GM23338 (cell line): ENCODE data around the gene CYBC1. TPM values are rescaled to one million over a fixed set of nuclear protein-coding genes. Genes with fewer than 3 reads are reported as not detected.

Experiments
- ATAC-seq: fragments of 200-7000 bp; cut with Tn5 transposase; 3 replicates; pipeline ENCODE4 v1.9.1; 2020
- DNase-seq: peaks from one replicate; pipeline ENCODE4 v3.0.0-alpha.2; 2015; ENCODE audit warnings: low spot score
- H2AFZ ChIP-seq: fragments of 200-600 bp; sonication (generic); 2 replicates; pipeline ENCODE4 v1.8.0; 2016; ENCODE audit warnings: antibody characterized with exemption, mild to moderate bottlenecking, moderate library complexity
- H3F3A ChIP-seq: fragments of 200-600 bp; sonication (generic); replicated peaks from 2 replicates; pipeline ENCODE4 v1.8.0; 2017; ENCODE audit warnings: antibody characterized with exemption, mixed run types, low read depth
- H3K27ac ChIP-seq: fragments of 200-600 bp; sonication (generic); 2 replicates; pipeline ENCODE4 v1.6.1; 2016; ENCODE audit warnings: low read depth
- H3K27me3 ChIP-seq: fragments of 200-600 bp; sonication (generic); 2 replicates; pipeline ENCODE4 v1.8.0; 2016; ENCODE audit warnings: mild to moderate bottlenecking, mixed run types, moderate library complexity; ENCODE audit not compliant: insufficient read depth
- H3K36me3 ChIP-seq: fragments of 200-600 bp; sonication (generic); 2 replicates; pipeline ENCODE4 v1.8.0; 2016; ENCODE audit warnings: mild to moderate bottlenecking; ENCODE audit not compliant: insufficient read depth
- H3K4me1 ChIP-seq: fragments of 200-600 bp; sonication (generic); 2 replicates; pipeline ENCODE4 v1.8.0; 2016; ENCODE audit warnings: mild to moderate bottlenecking, moderate library complexity; ENCODE audit not compliant: insufficient read depth
- H3K4me2 ChIP-seq: fragments of 200-600 bp; sonication (generic); 2 replicates; pipeline ENCODE4 v1.7.1; 2017; ENCODE audit warnings: mixed run types
- H3K4me3 ChIP-seq: fragments of 200-600 bp; sonication (generic); 2 replicates; pipeline ENCODE4 v1.6.1; 2016; ENCODE audit warnings: mixed run types
- H3K79me2 ChIP-seq: fragments of 200-600 bp; sonication (generic); replicated peaks from 2 replicates; pipeline ENCODE4 v1.8.0; 2017; ENCODE audit warnings: mild to moderate bottlenecking; ENCODE audit not compliant: insufficient read depth
- H3K9me2 ChIP-seq: fragments of 200-600 bp; sonication (generic); 2 replicates; pipeline ENCODE4 v1.8.0; 2017; ENCODE audit not compliant: insufficient read depth
- H4K20me1 ChIP-seq: fragments of 200-600 bp; sonication (generic); replicated peaks from 2 replicates; pipeline ENCODE4 v1.8.0; 2017; ENCODE audit warnings: mild to moderate bottlenecking; ENCODE audit not compliant: insufficient read depth
- H3K27ac Mint-ChIP-seq: 2 replicates; pipeline ENCODE4 v1.8.0; 2020; ENCODE audit warnings: inconsistent platforms, mild to moderate bottlenecking, moderate library complexity, mixed read lengths
- H3K27me3 Mint-ChIP-seq: 3 replicates; pipeline ENCODE4 v1.8.0; 2022; ENCODE audit warnings: low read depth, mild to moderate bottlenecking, moderate library complexity, mixed read lengths, inconsistent platforms; ENCODE audit not compliant: insufficient read depth, poor library complexity
- H3K36me3 Mint-ChIP-seq: 3 replicates; pipeline ENCODE4 v1.8.0; 2021; ENCODE audit warnings: low read depth, mild to moderate bottlenecking, inconsistent platforms, moderate library complexity, mixed read lengths
- H3K4me1 Mint-ChIP-seq: 3 replicates; pipeline ENCODE4 v1.8.0; 2020; ENCODE audit warnings: mild to moderate bottlenecking, inconsistent platforms, mixed read lengths
- H3K4me3 Mint-ChIP-seq: 3 replicates; pipeline ENCODE4 v1.8.0; 2021; ENCODE audit warnings: moderate library complexity, mild to moderate bottlenecking, inconsistent platforms, mixed read lengths
- H3K9me3 Mint-ChIP-seq: 3 replicates; pipeline ENCODE4 v1.8.0; 2020; ENCODE audit warnings: moderate library complexity, mild to moderate bottlenecking, inconsistent platforms, mixed read lengths
- EZH2 ChIP-seq: fragments of 200-600 bp; sonication (generic); IDR thresholded peaks from one replicate; pipeline ENCODE4 v1.8.0; 2017; ENCODE audit warnings: antibody characterized with exemption, mild to moderate bottlenecking, low read depth; ENCODE audit not compliant: unreplicated experiment
- EZH2phosphoT487 ChIP-seq: fragments of 200-600 bp; sonication (generic); IDR thresholded peaks from one replicate; pipeline ENCODE4 v1.8.1; 2018; ENCODE audit warnings: antibody characterized with exemption; ENCODE audit not compliant: unreplicated experiment
- POLR2AphosphoS5 ChIP-seq: IDR thresholded peaks from 2 replicates; pipeline ENCODE4 v1.6.1; 2016; ENCODE audit warnings: antibody characterized with exemption, low read depth
- STAT1 ChIP-seq: IDR thresholded peaks from one replicate; pipeline ENCODE4 v1.6.1; 2016; ENCODE audit warnings: antibody characterized with exemption; ENCODE audit not compliant: unreplicated experiment
- ZNF331 ChIP-seq: fragments of 250-450 bp; sonication (Bioruptor Pico); IDR thresholded peaks from 2 replicates; pipeline ENCODE4 v1.5.0; 2020; ENCODE audit warnings: low read depth, mild to moderate bottlenecking, moderate library complexity
- polyA plus RNA-seq: library from polyadenylated mRNA; unstranded; fragments of >200 nt; fragmentation: Nextera tagmentation; extraction: Ambion mirVana; gene quantifications from 2 replicates; pipeline ENCODE4 v1.2.1, GENCODE V29; 2016
- total RNA-seq: library from RNA; depleted of rRNA; stranded (reverse); fragments of >200 nt; shearing (Covaris generic); gene quantifications from 2 replicates; pipeline ENCODE4 v1.2.3, GENCODE V29; 2014
- TF ChIP-seq, protein P1 (sequence below), 2 experiments: fragments of 200-600 bp in 1 of 2; sonication (generic) in 1 of 2; conservative IDR thresholded peaks; 2 replicates each; pipeline versions ENCODE4 v1.5.1 to v1.6.1; 2016 to 2017; ENCODE audit warnings: antibody characterized with exemption in 2 of 2, low read depth in 2 of 2, mild to moderate bottlenecking in 2 of 2, moderate library complexity in 1 of 2
- TF ChIP-seq, protein P2 (sequence below): IDR thresholded peaks from one replicate; pipeline ENCODE4 v1.6.1; 2018; ENCODE audit warnings: antibody characterized with exemption; ENCODE audit not compliant: unreplicated experiment
- TF ChIP-seq, protein P3 (sequence below): fragments of 250-450 bp; sonication (Bioruptor Pico); IDR thresholded peaks from 2 replicates; pipeline ENCODE4 v1.5.0; 2020; ENCODE audit warnings: mild to moderate bottlenecking, moderate library complexity
- TF ChIP-seq, protein P4 (sequence below): IDR thresholded peaks from 2 replicates; pipeline ENCODE4 v1.6.1; 2016; ENCODE audit warnings: antibody characterized with exemption

Gene CYBC1
- total and polyA plus RNA-seq, 2 experiments from 2014 or later, result 24.7 to 72.4 TPM

DNA sequence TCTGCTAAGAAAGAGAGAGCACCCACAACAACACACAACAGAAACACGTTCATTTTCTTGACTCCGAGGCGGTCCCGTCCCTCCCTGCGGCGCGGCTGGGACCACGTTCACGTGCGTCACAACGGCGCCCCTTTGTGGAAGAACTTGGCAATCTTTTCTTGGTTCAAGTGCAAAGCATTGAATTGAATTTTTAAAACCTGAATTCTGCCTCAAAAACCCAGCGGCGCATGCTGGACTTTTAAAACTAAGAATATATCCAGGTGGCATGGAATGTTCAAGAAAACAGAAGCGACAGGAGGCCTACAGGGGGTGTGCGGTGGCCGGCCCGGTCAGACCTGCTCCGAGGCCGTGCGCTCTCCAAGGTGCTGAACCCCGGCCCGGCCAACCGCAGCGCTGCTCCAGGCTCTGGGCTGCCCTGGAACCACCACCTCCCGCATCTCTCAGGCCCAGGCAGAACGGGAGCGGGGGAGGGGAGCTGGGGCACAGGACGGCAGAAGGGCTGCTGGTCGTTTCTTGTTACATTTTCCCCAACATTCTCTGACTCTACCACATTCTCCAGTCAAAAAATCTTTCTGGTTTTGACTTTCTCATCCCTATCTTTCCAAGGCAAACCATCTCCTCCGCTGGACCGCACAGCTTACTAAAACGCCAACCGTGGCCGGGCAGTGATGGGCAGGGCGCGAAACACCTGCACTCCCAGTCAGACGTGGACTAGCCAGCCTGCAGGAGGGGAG lies 35.8 kb downstream of the CYBC1 start:
- Mint-ChIP-seq H3K27ac (no peak overlapping the region), H3K27me3 (peaks cover 2% of the 10 kb centered on the region), H3K4me3 (peak overlapping the region; percentile 1; the same call in 1 of the 3 replicates), H3K36me3 (peaks cover 1% of the 10 kb centered on the region), H3K4me1 (peaks cover 13% of the 10 kb centered on the region), H3K9me3 (no peaks in the 10 kb centered on the region)
- no peaks in the 10 kb centered on the region for H3K27me3 ChIP-seq
- peak; percentile 85 for ATAC-seq
- peak; percentile 94 for DNase-seq
- H3K36me3 ChIP-seq, result no peaks in the 10 kb centered on the region
- no peaks in the 10 kb centered on the region; the same call in none of the 2 replicates for H3F3A ChIP-seq
- no peak overlapping the region for H3K27ac ChIP-seq
- H3K4me1 ChIP-seq, result peaks cover 19% of the 10 kb centered on the region
- H3K9me2 ChIP-seq, result no peaks in the 10 kb centered on the region
- no peak for TF ChIP-seq EZH2
- TF ChIP-seq, protein P1, sequence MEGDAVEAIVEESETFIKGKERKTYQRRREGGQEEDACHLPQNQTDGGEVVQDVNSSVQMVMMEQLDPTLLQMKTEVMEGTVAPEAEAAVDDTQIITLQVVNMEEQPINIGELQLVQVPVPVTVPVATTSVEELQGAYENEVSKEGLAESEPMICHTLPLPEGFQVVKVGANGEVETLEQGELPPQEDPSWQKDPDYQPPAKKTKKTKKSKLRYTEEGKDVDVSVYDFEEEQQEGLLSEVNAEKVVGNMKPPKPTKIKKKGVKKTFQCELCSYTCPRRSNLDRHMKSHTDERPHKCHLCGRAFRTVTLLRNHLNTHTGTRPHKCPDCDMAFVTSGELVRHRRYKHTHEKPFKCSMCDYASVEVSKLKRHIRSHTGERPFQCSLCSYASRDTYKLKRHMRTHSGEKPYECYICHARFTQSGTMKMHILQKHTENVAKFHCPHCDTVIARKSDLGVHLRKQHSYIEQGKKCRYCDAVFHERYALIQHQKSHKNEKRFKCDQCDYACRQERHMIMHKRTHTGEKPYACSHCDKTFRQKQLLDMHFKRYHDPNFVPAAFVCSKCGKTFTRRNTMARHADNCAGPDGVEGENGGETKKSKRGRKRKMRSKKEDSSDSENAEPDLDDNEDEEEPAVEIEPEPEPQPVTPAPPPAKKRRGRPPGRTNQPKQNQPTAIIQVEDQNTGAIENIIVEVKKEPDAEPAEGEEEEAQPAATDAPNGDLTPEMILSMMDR (conservative IDR thresholded peaks at IDR 0.05; ENCODE audit: low read depth in 2 of 2), result peak; percentile 74 to 90
- TF ChIP-seq STAT1, result no peak
- TF ChIP-seq, protein P2, sequence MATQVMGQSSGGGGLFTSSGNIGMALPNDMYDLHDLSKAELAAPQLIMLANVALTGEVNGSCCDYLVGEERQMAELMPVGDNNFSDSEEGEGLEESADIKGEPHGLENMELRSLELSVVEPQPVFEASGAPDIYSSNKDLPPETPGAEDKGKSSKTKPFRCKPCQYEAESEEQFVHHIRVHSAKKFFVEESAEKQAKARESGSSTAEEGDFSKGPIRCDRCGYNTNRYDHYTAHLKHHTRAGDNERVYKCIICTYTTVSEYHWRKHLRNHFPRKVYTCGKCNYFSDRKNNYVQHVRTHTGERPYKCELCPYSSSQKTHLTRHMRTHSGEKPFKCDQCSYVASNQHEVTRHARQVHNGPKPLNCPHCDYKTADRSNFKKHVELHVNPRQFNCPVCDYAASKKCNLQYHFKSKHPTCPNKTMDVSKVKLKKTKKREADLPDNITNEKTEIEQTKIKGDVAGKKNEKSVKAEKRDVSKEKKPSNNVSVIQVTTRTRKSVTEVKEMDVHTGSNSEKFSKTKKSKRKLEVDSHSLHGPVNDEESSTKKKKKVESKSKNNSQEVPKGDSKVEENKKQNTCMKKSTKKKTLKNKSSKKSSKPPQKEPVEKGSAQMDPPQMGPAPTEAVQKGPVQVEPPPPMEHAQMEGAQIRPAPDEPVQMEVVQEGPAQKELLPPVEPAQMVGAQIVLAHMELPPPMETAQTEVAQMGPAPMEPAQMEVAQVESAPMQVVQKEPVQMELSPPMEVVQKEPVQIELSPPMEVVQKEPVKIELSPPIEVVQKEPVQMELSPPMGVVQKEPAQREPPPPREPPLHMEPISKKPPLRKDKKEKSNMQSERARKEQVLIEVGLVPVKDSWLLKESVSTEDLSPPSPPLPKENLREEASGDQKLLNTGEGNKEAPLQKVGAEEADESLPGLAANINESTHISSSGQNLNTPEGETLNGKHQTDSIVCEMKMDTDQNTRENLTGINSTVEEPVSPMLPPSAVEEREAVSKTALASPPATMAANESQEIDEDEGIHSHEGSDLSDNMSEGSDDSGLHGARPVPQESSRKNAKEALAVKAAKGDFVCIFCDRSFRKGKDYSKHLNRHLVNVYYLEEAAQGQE, result peak; percentile 95
- TF ChIP-seq, protein P3, sequence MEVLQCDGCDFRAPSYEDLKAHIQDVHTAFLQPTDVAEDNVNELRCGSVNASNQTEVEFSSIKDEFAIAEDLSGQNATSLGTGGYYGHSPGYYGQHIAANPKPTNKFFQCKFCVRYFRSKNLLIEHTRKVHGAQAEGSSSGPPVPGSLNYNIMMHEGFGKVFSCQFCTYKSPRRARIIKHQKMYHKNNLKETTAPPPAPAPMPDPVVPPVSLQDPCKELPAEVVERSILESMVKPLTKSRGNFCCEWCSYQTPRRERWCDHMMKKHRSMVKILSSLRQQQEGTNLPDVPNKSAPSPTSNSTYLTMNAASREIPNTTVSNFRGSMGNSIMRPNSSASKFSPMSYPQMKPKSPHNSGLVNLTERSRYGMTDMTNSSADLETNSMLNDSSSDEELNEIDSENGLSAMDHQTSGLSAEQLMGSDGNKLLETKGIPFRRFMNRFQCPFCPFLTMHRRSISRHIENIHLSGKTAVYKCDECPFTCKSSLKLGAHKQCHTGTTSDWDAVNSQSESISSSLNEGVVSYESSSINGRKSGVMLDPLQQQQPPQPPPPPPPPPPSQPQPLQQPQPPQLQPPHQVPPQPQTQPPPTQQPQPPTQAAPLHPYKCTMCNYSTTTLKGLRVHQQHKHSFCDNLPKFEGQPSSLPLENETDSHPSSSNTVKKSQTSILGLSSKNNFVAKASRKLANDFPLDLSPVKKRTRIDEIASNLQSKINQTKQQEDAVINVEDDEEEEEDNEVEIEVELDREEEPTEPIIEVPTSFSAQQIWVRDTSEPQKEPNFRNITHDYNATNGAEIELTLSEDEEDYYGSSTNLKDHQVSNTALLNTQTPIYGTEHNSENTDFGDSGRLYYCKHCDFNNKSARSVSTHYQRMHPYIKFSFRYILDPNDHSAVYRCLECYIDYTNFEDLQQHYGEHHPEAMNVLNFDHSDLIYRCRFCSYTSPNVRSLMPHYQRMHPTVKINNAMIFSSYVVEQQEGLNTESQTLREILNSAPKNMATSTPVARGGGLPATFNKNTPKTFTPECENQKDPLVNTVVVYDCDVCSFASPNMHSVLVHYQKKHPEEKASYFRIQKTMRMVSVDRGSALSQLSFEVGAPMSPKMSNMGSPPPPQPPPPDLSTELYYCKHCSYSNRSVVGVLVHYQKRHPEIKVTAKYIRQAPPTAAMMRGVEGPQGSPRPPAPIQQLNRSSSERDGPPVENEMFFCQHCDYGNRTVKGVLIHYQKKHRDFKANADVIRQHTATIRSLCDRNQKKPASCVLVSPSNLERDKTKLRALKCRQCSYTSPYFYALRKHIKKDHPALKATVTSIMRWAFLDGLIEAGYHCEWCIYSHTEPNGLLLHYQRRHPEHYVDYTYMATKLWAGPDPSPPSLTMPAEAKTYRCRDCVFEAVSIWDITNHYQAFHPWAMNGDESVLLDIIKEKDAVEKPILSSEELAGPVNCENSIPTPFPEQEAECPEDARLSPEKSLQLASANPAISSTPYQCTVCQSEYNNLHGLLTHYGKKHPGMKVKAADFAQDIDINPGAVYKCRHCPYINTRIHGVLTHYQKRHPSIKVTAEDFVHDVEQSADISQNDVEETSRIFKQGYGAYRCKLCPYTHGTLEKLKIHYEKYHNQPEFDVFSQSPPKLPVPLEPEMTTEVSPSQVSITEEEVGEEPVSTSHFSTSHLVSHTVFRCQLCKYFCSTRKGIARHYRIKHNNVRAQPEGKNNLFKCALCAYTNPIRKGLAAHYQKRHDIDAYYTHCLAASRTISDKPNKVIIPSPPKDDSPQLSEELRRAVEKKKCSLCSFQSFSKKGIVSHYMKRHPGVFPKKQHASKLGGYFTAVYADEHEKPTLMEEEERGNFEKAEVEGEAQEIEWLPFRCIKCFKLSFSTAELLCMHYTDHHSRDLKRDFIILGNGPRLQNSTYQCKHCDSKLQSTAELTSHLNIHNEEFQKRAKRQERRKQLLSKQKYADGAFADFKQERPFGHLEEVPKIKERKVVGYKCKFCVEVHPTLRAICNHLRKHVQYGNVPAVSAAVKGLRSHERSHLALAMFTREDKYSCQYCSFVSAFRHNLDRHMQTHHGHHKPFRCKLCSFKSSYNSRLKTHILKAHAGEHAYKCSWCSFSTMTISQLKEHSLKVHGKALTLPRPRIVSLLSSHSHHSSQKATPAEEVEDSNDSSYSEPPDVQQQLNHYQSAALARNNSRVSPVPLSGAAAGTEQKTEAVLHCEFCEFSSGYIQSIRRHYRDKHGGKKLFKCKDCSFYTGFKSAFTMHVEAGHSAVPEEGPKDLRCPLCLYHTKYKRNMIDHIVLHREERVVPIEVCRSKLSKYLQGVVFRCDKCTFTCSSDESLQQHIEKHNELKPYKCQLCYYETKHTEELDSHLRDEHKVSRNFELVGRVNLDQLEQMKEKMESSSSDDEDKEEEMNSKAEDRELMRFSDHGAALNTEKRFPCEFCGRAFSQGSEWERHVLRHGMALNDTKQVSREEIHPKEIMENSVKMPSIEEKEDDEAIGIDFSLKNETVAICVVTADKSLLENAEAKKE (CRISPR knock-in tag), result no peak
- TF ChIP-seq ZNF331 (CRISPR knock-in tag), result no peak
- TF ChIP-seq, protein P4, sequence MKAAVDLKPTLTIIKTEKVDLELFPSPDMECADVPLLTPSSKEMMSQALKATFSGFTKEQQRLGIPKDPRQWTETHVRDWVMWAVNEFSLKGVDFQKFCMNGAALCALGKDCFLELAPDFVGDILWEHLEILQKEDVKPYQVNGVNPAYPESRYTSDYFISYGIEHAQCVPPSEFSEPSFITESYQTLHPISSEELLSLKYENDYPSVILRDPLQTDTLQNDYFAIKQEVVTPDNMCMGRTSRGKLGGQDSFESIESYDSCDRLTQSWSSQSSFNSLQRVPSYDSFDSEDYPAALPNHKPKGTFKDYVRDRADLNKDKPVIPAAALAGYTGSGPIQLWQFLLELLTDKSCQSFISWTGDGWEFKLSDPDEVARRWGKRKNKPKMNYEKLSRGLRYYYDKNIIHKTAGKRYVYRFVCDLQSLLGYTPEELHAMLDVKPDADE, result no peak
- TF ChIP-seq EZH2phosphoT487, result no peak
- no peak for TF ChIP-seq POLR2AphosphoS5
- H4K20me1 ChIP-seq, result peaks cover 8% of the 10 kb centered on the region
- H3K4me2 ChIP-seq, result 0 out of 2 replicates have a peak overlapping the region, but pooled peaks have one; percentile 35
- no peaks in the 10 kb centered on the region for H3K79me2 ChIP-seq
- H2AFZ ChIP-seq, result no peak overlapping the region
- H3K4me3 ChIP-seq, result peak overlapping the region; percentile 20; the same call in 1 of the 2 replicates
